Fibroblast of lung (primary cell): ENCODE measurements around the gene AFTPH.

Experiments
- CTCF ChIP-seq, 2 donors: IDR thresholded peaks in 1 of 2; conservative IDR thresholded peaks in 1 of 2; 1 replicate in 1 of 2; 2 replicates in 1 of 2; pipeline ENCODE4 v1.5.1; 2011 to 2012; ENCODE audit warnings: low read length in 2 of 2, control low read depth in 1 of 2, inconsistent platforms in 1 of 2, low read depth in 1 of 2, mild to moderate bottlenecking in 1 of 2
- EZH2 ChIP-seq: IDR thresholded peaks from 2 replicates; pipeline ENCODE4 v1.5.1; 2012; ENCODE audit warnings: low read length, control low read depth, mild to moderate bottlenecking; ENCODE audit errors: missing control alignments

DNA sequence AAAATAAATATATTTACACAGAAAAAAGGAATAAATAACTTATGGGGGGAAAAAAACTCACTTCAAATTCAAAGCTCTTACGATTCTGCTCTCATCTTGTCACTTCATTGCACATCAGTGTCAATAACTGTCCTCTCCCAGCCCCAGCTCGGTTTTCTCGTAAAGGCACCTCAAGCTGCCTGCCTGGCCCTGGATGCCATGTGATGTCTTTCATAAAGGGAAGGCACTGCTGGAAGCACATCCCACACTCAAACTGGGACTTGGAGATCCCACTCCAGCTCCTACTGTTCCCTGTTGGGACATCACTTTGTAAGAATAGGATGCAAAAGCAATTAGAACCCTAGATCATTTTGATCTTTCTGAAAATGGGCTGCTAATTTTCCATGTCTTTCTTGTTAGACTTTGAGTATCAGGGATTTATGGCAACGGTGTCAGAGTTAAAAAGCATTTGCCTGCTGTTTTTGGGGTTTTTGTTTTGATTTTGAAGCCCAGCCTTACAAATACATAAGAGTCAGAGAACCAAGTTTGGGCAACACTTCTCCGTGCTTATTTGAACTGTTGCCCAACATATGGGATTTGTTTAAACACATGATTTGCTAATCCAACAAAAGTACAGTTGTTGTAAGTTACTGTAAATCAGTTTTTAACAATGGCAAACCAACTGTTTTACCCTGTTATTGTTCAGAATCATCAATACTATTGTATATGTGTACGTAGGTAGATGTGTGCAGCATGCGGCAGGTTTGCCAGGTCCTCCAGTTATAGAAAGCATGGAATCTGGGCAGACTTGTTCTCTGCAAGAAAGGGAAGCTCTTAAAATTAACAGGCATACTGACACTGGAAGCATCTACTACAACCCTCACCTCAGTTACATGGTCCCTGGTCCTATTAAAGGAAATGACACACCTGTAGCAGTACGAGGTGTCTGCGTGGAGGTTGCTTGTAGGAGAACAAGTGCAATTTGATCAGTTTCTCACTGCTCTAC, 109.0 kb downstream of the AFTPH start:
- TF ChIP-seq CTCF (conservative IDR thresholded peaks at IDR 0.05 in 1 of 2, IDR thresholded peaks at IDR 0.05 in 1 of 2; ENCODE audit: low read depth in 1 of 2, low read length in 2 of 2): no peak
- TF ChIP-seq EZH2: no peak
